GM19035 (cell line): Measurements from ENCODE around the gene SLC51B.
A peak's percentile ranks its signal among the peaks of the same experiment; 100 is the strongest.
"Not testable (repeated sequence)": the region's sequence is repeated elsewhere in the genome, so short reads cannot be mapped to it uniquely, and the experiment has no call there.

Experiments used
- ATAC-seq: cut with Tn5 transposase; IDR thresholded peaks from one replicate; pipeline ENCODE4 v1.9.1; 2021; ENCODE audit not compliant: unreplicated experiment

Gene SLC51B

DNA sequence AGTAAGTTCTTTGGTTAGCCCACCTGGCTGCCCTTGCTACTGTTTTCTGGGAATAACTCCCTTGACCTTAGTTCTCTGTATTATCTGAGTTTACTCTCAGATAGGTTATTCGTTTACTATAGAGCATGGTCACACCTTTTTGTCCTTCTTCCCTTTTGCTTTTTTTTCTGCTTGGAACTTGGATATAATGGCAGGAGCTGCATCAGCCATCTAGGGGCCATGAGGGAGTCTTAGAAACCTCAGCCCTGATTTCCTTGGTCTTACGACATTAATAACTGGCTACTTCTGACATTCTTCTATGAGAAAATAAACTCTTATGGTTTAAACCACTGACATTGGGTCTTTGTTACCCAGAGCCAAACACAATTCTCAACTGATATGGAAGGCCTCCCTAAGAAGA, 3.4 kb upstream of the SLC51B start:
- ATAC-seq: no peak

- no peak for ATAC-seq
These were observed 2.3 kb upstream of the SLC51B start for GRCh38 chr15:65042776-65043327.

GRCh38 chr15:65044218-65044617, 969 bp upstream of the SLC51B start:
- ATAC-seq: not testable (repeated sequence)

- no peak for ATAC-seq
These were observed 3.1 kb downstream of the SLC51B start for GRCh38 chr15:65048241-65048640.

- ATAC-seq: peak; percentile 93
These were observed 4.2 kb downstream of the SLC51B start for GRCh38 chr15:65049418-65049840.

DNA sequence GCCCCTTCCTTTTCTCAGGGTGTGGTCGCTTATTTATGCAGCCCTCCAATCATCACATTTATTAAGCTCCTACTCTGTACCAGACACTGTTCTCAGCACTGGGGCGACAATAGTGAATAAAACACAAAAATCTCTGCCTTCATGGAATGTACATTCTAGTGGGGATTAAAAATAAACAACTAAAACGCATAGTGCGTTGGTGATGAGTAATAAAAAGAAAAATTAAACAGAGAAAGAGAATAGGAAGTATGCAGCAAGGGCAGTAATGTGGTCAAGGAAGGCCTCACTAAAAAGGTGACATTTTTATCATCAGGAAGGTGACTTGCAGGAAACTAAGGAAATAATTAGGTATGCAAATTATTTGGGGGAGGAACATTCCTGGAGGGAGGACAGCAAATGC, 5.1 kb downstream of the SLC51B start:
- ATAC-seq: no peak

DNA sequence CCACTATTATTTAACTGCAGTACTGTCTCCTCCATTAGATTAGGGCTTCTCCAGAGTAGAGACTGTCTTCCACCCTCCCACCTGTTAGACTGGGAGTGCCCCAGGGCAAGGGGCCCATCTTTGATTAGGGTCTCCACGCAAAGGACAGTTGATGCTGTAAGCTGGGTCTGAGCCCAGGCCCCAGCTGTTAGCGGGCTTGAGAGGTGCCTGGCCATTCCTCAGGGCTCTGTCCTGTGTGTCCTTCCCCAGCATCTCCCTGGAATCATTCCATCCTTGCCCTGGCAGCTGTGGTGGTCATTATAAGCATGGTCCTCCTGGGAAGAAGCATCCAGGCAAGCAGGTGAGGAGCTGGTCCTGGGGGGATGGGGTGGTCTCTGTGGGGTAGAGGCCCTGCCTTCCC, 6.1 kb downstream of the SLC51B start:
- ATAC-seq: no peak

DNA sequence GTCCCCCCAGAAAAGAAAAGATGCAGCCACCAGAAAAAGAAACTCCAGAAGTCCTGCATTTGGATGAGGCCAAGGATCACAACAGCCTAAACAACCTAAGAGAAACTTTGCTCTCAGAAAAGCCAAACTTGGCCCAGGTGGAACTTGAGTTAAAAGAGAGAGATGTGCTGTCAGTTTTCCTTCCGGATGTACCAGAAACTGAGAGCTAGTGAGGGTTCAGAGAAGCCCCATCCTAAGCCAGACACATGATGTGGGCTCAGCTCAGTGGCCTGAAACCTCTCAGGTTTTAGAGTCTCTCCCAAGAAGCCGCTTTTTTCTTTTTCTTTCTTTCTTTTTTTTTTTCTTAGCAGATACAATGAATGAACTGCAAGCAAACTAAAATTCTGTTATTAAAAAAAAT, 7.8 kb downstream of the SLC51B start:
- ATAC-seq: no peak

DNA sequence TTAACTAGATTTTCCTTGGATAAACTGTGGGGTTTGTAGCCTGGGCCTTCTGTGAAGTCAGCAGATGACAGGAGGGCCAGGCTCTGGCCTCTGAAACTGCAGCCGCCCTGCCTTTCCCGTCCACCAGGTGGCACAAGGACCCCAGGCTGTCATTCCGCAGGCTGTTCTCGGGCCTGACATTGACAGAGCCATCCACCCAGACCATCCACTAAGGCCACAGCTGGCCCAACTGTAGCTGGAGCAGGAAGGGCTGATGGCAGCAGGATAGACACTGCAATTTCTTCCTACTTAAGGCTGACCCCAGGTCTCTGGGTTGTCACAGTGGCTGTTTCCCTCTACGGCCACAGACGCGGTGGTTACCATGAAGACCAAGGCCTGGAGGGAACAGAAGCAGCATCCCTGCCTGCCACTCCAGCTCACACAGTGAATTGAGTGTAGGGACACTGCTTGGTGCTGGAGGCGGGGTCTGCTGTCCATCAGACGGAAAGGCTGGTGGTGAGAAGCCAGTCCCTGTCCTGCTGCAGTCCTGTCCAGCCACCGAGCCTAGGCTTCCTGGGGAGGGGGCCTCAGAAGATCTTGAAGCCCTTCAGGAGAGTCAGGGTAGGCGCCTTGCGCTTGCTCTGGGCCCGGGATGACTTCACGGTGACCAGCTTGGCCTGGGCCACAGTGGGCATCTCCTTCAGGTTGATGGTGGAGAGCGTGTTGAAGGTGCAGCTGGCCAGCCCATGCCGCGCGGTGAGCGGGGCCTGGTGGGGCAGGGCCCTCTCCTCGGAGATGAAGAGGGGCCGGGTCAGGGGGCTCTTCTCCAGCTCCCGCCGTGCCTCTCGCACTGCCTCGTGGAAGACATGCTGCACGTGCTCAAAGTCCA, 9.4 kb downstream of the SLC51B start:
- ATAC-seq: no peak

DNA sequence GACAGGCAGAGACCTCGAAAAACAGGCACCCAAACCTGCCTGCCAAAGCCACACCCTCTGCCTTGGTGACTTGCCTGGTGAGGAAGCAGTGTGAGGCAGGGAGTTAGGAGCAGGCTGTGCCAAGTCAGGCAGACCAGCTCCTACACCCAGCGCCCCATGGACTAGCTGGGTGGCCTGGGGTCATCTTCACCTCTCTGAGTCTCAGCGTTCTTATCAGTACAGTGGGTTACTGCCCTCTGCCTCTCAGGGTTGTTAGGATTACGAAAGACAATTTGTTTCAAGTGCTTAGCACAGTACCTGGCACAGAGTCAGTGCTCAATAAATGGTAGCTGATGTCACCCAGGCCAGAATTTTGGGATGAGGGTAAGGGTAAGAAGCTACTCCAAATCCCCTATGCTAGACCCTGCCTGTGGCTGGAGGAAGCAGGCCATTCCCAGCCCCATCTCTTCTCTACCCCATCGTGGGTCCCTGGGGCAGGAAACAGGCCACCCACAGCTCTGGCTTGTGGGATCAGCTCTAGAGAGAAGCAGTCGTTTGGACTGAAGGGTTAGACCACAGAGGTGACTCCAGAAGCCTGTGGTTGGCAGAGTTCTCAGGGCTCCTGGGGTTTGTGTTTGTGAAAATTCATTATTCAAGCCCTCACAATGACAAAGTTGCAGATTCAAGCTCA, 10.1 kb downstream of the SLC51B start:
- no peak for ATAC-seq

- no peak for ATAC-seq
These were observed 10.9 kb downstream of the SLC51B start for GRCh38 chr15:65056106-65056505.

- no peak for ATAC-seq
These were observed 11.8 kb downstream of the SLC51B start for GRCh38 chr15:65056868-65057548.

GRCh38 chr15:65057549-65057940, 12.4 kb downstream of the SLC51B start:
- no peak for ATAC-seq

DNA sequence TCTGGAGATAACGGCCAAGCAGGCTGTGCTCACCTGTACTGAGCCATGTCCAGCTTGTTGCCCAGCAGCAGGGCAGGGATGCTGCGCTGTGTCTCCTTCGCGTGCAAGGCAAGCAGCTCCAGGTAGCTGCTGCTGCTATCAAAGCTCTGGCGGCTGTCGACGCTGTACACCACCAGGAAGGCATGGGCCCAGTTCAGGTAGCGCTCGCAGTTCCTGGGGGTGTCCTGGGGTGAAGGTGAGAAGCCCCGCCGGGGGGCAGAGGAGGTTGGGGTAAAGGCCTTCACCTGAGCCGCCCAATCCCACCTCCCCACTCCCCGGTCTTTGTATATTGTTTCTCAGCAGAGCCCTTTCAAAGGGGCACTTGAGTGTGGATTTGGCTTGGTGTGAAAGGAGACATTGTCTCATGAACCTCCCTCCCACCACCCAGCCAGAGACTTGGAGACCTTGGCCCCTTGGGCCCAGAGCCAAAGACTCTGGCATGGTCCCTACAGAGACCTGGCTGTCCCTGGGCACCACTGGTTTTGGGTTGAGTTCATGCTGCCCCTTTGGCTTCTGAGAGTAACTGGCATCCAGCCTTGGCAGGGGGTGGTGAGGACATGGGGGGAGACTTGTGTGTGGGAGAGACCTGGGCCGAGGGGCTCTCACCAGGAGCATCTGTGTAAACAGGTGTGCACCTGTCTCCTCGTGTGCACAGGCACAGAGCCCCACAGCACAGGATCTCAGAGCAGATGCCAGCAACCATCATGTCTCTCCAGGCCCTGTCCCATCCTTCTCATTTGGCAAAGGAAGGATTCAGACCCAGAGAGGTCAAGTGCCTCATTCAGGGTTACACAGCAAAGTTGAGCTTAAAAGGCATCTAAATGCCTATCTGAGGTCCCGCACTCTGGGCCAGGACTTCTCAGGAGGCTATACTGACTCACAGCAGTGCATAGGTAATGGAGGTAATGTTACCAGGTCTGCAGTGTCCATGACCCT, 13.5 kb downstream of the SLC51B start:
- no peak for ATAC-seq

DNA sequence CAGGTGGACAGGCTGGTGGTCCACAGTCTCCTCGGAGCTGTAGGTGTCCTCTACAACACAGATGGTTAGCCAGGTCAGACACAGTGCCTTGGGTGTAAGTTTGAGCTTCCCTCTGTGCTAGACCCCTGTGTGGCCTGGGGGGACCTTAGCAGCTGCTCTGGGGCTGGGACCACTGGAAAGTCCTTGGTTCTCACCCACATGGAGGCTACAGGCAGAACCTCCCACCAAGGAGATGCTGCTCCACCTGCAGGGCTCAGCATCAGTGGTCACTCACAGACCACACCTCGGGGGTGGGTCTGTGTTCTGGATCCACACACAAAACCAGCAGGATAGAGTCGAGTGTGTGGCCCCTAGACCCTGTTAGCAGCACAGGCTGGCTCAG, 14.2 kb downstream of the SLC51B start:
- ATAC-seq: no peak

GRCh38 chr15:65059931-65060596, 14.9 kb downstream of the SLC51B start:
- ATAC-seq: no peak

- no peak for ATAC-seq
These were observed 15.6 kb downstream of the SLC51B start for GRCh38 chr15:65060641-65061397.

GRCh38 chr15:65062061-65062460, 16.9 kb downstream of the SLC51B start:
- no peak for ATAC-seq

DNA sequence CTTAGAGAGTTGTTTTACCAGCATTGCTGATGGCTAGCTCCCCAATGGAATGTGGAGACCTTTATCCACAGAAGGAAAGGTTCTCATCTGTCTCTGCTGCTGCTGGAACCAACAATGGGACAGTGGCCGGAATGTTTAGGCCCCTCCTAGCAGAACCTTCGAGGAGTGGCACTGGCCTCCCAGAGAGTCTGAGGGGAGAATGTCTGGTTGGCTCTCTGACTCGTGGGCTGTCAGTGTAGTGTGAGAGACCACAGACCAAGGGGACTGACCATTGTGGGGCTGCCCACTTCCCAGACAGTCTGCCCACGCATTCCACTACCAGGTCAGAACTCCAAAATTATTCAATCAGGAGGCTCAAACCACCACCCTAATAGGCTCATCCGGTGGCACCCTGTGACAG, 17.5 kb downstream of the SLC51B start:
- no peak for ATAC-seq
